Measurements from ENCODE around the gene INTS6L. TPM values are rescaled to one million over a fixed set of nuclear protein-coding genes. Genes with fewer than 3 reads are reported as not detected.
"Not testable (repeated sequence)": the region's sequence is repeated elsewhere in the genome, so short reads cannot be mapped to it uniquely, and the experiment has no call there.

INTS6L gene
- total and polyA plus RNA-seq, 7 donors, result 0.38 to 1.2 (median 0.81) TPM

DNA sequence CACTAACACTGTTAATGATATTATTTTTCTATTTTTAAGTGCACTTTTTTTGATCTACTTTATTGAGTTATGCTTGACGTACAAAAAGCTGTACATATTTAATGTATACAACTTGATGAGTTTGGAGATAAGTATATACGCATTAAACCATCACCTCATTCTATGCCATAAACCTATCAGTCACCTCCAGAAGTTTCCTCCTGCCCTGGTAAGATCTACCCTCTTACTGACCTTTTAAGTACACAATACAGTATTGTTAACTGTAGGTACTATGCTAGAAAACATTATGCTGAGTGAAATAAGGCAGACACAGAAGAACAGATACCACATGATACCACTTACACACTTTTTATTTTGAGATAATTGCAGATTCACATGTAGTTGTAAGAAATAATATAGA is 36.9 kb downstream of the INTS6L start:
- H3K27ac ChIP-seq, result no peak overlapping the region
- no peaks in the 10 kb centered on the region for H3K27me3 ChIP-seq (ENCODE audit: insufficient read depth in 3 of 3, low read length in 2 of 3)
- H3K4me1 ChIP-seq, result no peaks in the 10 kb centered on the region
- WGBS, 3 donors, result 81 to 94% (median 94%) methylated on average over 2 of the region's 2 CpGs
- ATAC-seq (no peak), DNase-seq (no peak)
- H3K4me3 ChIP-seq, result no peak overlapping the region
- intact Hi-C loops (cut with DNase I), result no loop called here
- H3K9me3 ChIP-seq, result no peaks in the 10 kb centered on the region
- TF ChIP-seq, protein P1, sequence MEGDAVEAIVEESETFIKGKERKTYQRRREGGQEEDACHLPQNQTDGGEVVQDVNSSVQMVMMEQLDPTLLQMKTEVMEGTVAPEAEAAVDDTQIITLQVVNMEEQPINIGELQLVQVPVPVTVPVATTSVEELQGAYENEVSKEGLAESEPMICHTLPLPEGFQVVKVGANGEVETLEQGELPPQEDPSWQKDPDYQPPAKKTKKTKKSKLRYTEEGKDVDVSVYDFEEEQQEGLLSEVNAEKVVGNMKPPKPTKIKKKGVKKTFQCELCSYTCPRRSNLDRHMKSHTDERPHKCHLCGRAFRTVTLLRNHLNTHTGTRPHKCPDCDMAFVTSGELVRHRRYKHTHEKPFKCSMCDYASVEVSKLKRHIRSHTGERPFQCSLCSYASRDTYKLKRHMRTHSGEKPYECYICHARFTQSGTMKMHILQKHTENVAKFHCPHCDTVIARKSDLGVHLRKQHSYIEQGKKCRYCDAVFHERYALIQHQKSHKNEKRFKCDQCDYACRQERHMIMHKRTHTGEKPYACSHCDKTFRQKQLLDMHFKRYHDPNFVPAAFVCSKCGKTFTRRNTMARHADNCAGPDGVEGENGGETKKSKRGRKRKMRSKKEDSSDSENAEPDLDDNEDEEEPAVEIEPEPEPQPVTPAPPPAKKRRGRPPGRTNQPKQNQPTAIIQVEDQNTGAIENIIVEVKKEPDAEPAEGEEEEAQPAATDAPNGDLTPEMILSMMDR (IDR thresholded peaks at IDR 0.05), result no peak
- no peaks in the 10 kb centered on the region for H3K36me3 ChIP-seq (ENCODE audit: insufficient read depth in 1 of 2, low read depth in 1 of 2)

DNA sequence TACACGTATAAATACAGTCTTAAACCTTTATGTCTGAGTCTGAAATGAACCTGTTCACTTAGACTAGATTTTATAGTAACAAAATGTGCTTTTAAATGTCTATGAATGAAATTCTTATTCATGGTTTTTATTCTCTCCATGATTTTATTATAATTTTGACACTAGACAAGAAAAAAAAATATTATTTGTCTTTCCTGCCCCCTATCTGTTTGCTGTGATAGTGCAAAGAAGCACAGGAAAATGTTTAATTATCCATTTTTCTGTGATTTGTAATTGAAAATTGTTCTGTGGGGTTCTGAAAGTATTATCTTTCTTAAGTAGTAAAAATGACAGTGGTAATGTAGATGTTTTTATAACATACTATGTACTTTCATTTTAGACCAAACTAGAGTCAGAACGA is 52.0 kb downstream of the INTS6L start:
- 78 to 92% (median 82%) methylated on average over 2 of the region's 2 CpGs for WGBS, 3 donors
- intact Hi-C loops (cut with DNase I), result no loop called here
- TF ChIP-seq, protein P1 (IDR thresholded peaks at IDR 0.05), result peak; percentile 24

DNA sequence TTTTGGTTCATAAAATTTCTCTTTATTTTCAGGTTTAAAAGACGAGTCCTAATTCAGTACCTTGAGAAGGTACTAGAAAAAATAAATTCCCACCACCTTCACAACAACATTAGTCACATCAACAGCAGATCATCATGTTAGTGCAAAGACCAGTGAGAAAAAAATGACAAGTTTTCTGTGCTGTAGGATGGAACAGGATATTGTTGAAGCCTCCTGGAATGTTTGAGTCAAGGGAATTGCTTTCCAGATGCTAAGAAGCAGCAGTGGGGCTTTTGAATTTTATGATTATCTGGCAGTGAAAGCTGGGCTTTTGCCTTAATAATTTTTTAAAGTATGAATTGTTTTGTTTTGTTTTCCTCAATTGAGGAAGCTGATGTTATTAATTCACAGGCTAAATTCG is 61.0 kb downstream of the INTS6L start:
- Histone ChIP-seq H3K4me3 (no peak overlapping the region), H3K4me1 (no peaks in the 10 kb centered on the region), H3K27ac (no peak overlapping the region), H3K36me3 (ENCODE audit: insufficient read depth in 1 of 2, low read depth in 1 of 2) (no peaks in the 10 kb centered on the region), H3K9me3 (no peaks in the 10 kb centered on the region), H3K27me3 (ENCODE audit: insufficient read depth in 3 of 3, low read length in 2 of 3) (no peaks in the 10 kb centered on the region)
- WGBS, 3 donors, result 40 to 59% (median 58%) methylated on average over 2 of the region's 2 CpGs
- intact Hi-C loops (cut with DNase I), result no loop called here
- TF ChIP-seq, protein P1 (IDR thresholded peaks at IDR 0.05), result no peak
- ATAC-seq (no peak), DNase-seq (no peak)

More for the DNA sequence above, 52.0 kb downstream of the INTS6L start:
- Histone ChIP-seq H3K9me3 (no peaks in the 10 kb centered on the region), H3K4me1 (no peaks in the 10 kb centered on the region), H3K27me3 (ENCODE audit: insufficient read depth in 3 of 3, low read length in 2 of 3) (no peaks in the 10 kb centered on the region), H3K27ac (no peak overlapping the region), H3K4me3 (no peak overlapping the region), H3K36me3 (ENCODE audit: insufficient read depth in 1 of 2, low read depth in 1 of 2) (peaks cover 0 to 5% of the 10 kb centered on the region in 2 donors)
- no peak for DNase-seq
- no peak for ATAC-seq

DNA sequence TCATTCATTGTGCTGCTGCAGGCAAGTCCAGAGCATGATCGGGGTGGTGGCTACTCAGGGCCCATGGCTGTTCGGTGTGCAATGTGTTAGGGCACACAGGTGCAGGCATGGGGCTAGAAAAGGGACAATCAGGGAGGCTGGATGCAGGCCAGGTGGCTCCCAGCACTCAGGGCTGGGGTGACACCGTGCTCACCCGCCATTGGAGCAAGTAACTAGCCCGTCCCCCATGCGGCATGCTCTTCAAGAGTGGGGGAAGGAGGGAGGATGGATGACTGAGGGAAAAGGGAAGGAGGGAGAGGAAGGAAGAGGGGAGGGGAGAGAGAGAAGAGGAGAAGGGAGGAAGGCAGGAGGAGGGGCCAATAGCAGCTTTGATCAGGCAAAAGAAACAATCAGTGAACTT is 64.7 kb downstream of the INTS6L start:
- TF ChIP-seq, protein P1 (IDR thresholded peaks at IDR 0.05), result no peak
- Histone ChIP-seq H3K27ac (no peak overlapping the region), H3K4me1 (no peaks in the 10 kb centered on the region), H3K4me3 (no peak overlapping the region), H3K9me3 (no peaks in the 10 kb centered on the region), H3K36me3 (ENCODE audit: insufficient read depth in 1 of 2, low read depth in 1 of 2) (no peaks in the 10 kb centered on the region), H3K27me3 (ENCODE audit: insufficient read depth in 3 of 3, low read length in 2 of 3) (peaks cover 0 to 4% (median 0%) of the 10 kb centered on the region in 3 donors)
- intact Hi-C loops (cut with DNase I), result no loop called here
- WGBS, 3 donors, result 60 to 79% (median 73%) methylated on average over 6 of the region's 6 CpGs
- ATAC-seq (no peak), DNase-seq (no peak)

DNA sequence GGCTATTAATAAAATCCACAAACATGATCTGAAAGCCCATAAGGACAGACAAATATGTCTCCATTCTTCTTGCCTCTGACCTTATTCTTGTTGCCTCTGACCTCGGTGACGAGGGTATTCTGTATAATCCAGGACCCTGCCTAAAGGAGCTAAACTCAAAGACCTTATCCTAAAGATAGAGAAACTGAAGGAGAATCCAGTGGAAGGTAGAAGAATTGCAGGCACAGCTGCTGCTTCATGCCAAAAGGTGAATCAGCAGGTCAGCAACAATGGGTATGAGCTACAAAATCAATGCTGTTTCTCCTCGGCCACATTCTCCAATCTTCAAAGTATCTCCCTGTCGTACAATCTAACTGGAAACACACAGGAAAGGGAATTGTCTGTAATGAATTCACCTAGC is 71.4 kb downstream of the INTS6L start:
- intact Hi-C loops (cut with DNase I), result loop anchor here in 1 of 2 donors (10.0 kb wide), 1 partner anchor 97 kb away; no protein-coding TSS in a partner anchor
- TF ChIP-seq, protein P1 (IDR thresholded peaks at IDR 0.05), result no peak
- no peak overlapping the region for H3K4me3 ChIP-seq
- H3K4me1 ChIP-seq, result no peaks in the 10 kb centered on the region
- ATAC-seq, result no peak
- no peaks in the 10 kb centered on the region for H3K9me3 ChIP-seq
- 66 to 78% (median 75%) methylated on average over 4 of the region's 4 CpGs for WGBS, 3 donors
- peaks cover 0 to 4% (median 0%) of the 10 kb centered on the region in 3 donors for H3K27me3 ChIP-seq (ENCODE audit: insufficient read depth in 3 of 3, low read length in 2 of 3)
- no peak for DNase-seq
- H3K27ac ChIP-seq, result no peak overlapping the region
- H3K36me3 ChIP-seq (ENCODE audit: insufficient read depth in 1 of 2, low read depth in 1 of 2), result no peaks in the 10 kb centered on the region

DNA sequence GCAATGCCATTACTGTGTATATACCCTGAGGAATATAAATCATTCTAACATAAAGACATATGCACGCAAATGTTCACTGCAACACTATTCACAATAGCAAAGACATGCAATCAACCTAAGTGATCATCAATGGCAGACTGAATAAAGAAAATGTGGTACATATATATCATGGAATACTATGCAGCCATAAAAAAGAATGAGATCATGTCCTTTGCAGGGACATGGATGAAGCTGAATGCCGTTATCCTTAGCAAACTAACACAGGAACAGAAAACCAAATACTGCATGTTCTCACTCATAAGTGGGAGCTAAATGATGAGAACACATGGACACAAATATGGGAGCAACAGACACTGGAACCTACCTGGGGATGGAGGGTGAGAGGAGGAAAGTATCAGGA is 73.6 kb downstream of the INTS6L start:
- H3K27me3 ChIP-seq (ENCODE audit: insufficient read depth in 3 of 3, low read length in 2 of 3); H3K4me1 ChIP-seq; H3K36me3 ChIP-seq (ENCODE audit: insufficient read depth in 1 of 2, low read depth in 1 of 2); H3K9me3 ChIP-seq; H3K4me3 ChIP-seq; DNase-seq; H3K27ac ChIP-seq; ATAC-seq: not testable (repeated sequence)
- intact Hi-C loops (cut with DNase I), result loop anchor here in 1 of 2 donors (10.0 kb wide), 1 partner anchor 99 kb away; no protein-coding TSS in a partner anchor
- 87 to 98% (median 90%) methylated on average over 2 of the region's 2 CpGs for WGBS, 3 donors

DNA sequence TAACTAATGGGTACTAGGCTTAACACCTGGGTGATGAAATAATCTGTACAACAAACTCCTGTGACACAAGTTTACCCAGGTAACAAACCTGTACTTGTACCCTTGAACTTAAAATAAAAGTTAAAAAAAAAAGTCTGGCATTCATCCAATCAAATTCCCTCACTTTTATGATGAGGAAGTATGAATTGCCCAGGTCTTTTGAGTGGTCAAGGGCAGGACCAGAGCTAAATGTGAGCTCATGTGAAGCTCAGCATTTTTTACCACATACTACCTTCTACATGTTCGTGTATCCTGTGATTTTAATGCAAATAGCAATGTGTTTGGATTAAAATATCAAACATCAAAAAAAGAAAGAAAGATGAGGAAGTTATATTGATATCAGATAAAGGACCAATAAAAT is 74.0 kb downstream of the INTS6L start:
- 37 to 71% (median 53%) methylated on average over 1 of the region's 1 CpG for WGBS, 3 donors
- not testable (repeated sequence) for ATAC-seq

More for the DNA sequence above, 74.0 kb downstream of the INTS6L start:
- H3K4me3 ChIP-seq; H3K9me3 ChIP-seq; H3K27ac ChIP-seq; H3K4me1 ChIP-seq; H3K36me3 ChIP-seq (ENCODE audit: insufficient read depth in 1 of 2, low read depth in 1 of 2); DNase-seq; H3K27me3 ChIP-seq (ENCODE audit: insufficient read depth in 3 of 3, low read length in 2 of 3): not testable (repeated sequence)
- intact Hi-C loops (cut with DNase I), result loop anchor here in 1 of 2 donors (10.0 kb wide), 1 partner anchor 100 kb away; no protein-coding TSS in a partner anchor
